ENCODE data around the gene PDE2A.

Gene PDE2A

GRCh38 chr11:72682238-72682857 is 8.1 kb upstream of the PDE2A start:
- DNase-seq = no peak

GRCh38 chr11:72681226-72682153 is 7.3 kb upstream of the PDE2A start:
- DNase-seq = no peak

- DNase-seq = no peak
Measured at GRCh38 chr11:72680624-72681158, 6.5 kb upstream of the PDE2A start.

- DNase-seq = no peak
Measured at GRCh38 chr11:72679869-72680268, 5.6 kb upstream of the PDE2A start.

- DNase-seq = no peak
Measured at GRCh38 chr11:72678524-72678923, 4.3 kb upstream of the PDE2A start.

GRCh38 chr11:72676861-72677341 is 2.7 kb upstream of the PDE2A start:
- no peak for DNase-seq

GRCh38 chr11:72675221-72675620 is 999 bp upstream of the PDE2A start:
- no peak for DNase-seq

- DNase-seq = no peak
Measured at GRCh38 chr11:72673284-72673942, 809 bp downstream of the PDE2A start.

GRCh38 chr11:72672597-72673238 is 1.5 kb downstream of the PDE2A start:
- no peak for DNase-seq

GRCh38 chr11:72671152-72672099 is 2.8 kb downstream of the PDE2A start:
- no peak for DNase-seq

GRCh38 chr11:72670041-72670440 is 4.2 kb downstream of the PDE2A start:
- no peak for DNase-seq

GRCh38 chr11:72669527-72669926 is 4.7 kb downstream of the PDE2A start:
- DNase-seq = no peak

GRCh38 chr11:72668629-72669347 is 5.4 kb downstream of the PDE2A start:
- DNase-seq = no peak

- no peak for DNase-seq
Measured at GRCh38 chr11:72665911-72666472, 8.2 kb downstream of the PDE2A start.

GRCh38 chr11:72662036-72662435 is 12.2 kb downstream of the PDE2A start:
- no peak for DNase-seq

- DNase-seq = no peak
Measured at GRCh38 chr11:72661486-72661885, 12.7 kb downstream of the PDE2A start.

- no peak for DNase-seq
Measured at GRCh38 chr11:72658989-72659640, 15.1 kb downstream of the PDE2A start.

GRCh38 chr11:72657411-72658100 is 16.7 kb downstream of the PDE2A start:
- DNase-seq = no peak

- DNase-seq = no peak
Measured at GRCh38 chr11:72655896-72656464, 18.2 kb downstream of the PDE2A start.

All from NCI-H2029 treated with DMSO at 0.1 percent for 48 hours (cell line).